GM19438 (cell line): ENCODE measurements around the gene PDCD6IP.
"Not testable (repeated sequence)": the region's sequence is repeated elsewhere in the genome, so short reads cannot be mapped to it uniquely, and the experiment has no call there.

Source experiments
- ATAC-seq: cut with Tn5 transposase; IDR thresholded peaks from one replicate; pipeline ENCODE4 v1.9.1; 2021; ENCODE audit warnings: low read depth; ENCODE audit not compliant: unreplicated experiment

The PDCD6IP gene, protein sequence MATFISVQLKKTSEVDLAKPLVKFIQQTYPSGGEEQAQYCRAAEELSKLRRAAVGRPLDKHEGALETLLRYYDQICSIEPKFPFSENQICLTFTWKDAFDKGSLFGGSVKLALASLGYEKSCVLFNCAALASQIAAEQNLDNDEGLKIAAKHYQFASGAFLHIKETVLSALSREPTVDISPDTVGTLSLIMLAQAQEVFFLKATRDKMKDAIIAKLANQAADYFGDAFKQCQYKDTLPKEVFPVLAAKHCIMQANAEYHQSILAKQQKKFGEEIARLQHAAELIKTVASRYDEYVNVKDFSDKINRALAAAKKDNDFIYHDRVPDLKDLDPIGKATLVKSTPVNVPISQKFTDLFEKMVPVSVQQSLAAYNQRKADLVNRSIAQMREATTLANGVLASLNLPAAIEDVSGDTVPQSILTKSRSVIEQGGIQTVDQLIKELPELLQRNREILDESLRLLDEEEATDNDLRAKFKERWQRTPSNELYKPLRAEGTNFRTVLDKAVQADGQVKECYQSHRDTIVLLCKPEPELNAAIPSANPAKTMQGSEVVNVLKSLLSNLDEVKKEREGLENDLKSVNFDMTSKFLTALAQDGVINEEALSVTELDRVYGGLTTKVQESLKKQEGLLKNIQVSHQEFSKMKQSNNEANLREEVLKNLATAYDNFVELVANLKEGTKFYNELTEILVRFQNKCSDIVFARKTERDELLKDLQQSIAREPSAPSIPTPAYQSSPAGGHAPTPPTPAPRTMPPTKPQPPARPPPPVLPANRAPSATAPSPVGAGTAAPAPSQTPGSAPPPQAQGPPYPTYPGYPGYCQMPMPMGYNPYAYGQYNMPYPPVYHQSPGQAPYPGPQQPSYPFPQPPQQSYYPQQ

DNA sequence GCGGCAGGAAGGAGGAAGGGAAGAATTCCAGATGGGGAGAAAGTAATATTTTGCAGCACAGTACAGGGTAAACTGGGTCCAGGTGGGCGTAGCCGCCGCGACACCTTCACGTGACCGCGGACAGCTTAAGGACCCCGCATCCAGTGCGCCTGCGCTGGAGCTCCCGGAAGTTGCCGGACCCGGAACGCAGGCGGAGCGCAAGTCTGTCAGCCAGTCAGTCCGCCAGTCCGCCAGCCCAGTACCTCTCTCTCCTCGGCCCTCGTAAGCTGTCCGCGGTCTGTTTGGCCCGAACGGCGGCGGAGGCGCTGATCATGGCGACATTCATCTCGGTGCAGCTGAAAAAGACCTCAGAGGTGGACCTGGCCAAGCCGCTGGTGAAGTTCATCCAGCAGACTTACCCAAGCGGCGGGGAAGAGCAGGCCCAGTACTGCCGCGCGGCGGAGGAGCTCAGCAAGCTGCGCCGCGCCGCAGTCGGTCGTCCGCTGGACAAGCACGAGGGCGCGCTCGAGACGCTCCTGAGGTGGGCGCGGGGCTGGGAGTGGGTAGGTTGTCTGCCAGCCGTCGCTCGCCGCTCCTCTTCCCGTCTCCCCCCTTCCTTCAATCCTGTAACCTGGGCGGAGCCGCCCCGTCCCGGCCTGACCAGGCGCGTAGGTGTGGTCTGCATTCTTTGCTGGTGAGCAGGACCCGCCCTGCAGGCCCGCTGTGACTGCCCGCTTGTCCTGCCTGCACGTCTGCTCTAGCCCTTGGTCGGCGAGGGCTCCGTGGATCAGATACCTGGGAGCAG is at the start of gene PDCD6IP:
Gene PDCD6IP, plus strand, starts transcription at position 213 of the 784 bp plus-strand sequence. Its CDS starts 99 bp downstream, at position 312.
- ATAC-seq = peak; percentile 83

DNA sequence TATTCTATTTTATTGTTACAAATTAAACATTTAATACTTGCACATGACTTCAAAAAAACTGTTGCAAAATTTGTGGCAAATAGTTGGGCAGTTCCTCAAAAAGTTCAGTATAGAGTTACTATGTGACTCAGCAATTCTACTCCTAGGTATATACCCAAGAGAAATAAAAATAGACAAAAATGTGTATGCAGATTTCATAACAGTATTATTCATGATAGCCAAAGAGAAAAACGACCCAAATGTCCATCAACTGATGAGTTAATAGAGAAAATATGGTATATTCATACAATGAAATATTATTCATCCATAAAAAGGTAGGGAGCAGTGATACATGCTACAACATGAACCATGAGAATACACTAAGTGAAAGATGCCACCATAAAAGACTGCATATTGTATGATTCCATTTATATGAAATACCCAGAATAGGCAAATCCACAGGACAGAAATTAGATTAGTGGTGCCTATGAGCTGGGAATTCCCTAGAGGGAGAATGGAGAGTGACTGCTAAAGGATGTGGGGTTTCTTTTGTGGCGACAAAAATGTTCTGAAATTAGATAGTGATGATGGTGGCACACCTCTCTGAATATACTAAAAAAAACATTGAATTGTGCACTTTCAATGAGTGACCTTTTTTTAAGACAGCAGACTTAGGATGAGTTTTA is 48.8 kb upstream of the PDCD6IP start:
- no peak for ATAC-seq

DNA sequence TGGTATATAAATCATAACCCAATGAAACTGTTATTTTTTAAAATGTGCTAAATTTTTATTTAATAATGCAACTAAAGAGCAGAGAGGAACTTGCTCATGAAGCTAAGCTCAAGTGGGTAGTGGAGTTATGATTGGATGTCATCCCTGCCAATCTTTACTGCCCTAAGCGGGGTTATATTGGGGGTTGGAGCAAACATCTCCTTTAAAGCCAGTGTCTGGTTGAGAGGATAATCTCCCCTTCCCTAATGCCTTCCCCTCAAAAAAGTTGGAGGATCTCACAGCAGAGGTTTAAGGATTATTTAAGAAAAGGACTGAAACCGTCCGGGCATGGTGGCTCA is 48.2 kb upstream of the PDCD6IP start:
- ATAC-seq = no peak

DNA sequence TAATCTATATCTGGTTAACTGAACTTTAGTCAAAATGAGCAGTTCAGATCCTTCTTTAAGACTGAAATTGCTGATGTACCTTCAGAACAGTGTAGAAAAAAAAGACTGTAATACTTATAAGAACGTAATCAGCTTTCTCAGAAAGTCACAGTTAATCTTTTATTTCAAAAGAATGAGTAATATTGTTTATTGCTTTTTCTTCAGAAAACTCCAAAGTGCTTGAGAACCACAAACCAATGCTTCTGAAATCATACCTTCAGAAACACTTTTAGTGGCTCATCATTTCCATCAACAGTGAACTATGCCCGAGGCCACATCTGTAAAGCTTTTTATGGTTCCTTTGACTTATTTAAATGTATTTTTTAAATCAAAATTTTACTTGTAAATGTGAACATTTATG is 47.1 kb upstream of the PDCD6IP start:
- no peak for ATAC-seq

DNA sequence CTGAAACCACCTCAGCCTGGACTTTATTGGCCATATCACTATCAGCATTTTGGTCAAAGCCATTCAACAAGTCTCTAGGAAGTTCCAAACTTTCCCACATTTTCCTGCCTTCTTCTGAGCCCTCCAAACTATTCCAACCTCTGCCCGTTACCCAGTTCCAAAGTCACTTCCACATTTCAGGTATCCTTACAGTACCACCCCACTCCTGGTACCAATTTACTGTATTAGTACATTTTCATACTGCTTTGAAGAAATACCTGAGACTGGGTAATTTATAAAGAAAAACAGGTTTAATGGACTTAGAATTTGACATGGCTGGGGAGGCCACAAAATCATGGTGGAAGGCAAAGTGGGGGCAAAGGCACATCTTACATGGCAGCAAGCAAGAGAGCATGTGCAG is 44.0 kb upstream of the PDCD6IP start:
- not testable (repeated sequence) for ATAC-seq

DNA sequence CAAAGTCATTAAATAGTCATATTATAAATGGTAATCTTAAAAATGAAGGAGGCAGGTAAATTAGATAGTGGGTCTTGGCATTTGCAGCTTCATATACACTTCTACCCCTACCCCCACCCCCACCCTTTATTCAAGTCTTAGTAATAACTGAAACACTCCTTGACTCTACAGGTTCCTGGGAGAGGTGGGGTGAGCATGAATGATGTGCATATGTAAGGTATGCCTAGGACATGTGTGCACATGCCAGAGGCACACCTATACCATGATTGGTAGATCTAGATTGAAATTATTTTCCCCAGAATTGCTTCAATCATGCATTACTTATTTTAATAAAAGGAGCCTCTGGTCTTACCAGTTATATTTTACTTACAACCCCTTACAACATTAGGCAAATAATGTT is 40.1 kb upstream of the PDCD6IP start:
- no peak for ATAC-seq

DNA sequence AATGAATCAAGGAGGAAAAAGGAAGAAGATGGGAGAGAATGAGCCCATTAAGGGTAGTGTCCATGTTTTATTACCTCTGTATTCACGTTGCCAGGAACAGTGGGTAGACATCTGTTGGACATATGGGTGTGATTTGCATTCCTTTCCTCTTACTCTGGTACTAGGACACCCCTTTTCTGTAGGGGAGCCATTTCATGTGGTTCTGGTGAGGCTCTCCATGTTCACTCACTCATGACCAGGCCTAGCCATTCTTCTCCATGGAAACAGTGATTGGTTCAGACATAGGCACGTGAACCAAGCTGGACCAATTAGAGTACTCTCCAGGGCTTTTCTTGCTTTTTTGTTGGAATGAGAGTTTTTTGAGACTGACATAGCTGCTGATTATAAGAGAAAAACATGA is 39.6 kb upstream of the PDCD6IP start:
- no peak for ATAC-seq

DNA sequence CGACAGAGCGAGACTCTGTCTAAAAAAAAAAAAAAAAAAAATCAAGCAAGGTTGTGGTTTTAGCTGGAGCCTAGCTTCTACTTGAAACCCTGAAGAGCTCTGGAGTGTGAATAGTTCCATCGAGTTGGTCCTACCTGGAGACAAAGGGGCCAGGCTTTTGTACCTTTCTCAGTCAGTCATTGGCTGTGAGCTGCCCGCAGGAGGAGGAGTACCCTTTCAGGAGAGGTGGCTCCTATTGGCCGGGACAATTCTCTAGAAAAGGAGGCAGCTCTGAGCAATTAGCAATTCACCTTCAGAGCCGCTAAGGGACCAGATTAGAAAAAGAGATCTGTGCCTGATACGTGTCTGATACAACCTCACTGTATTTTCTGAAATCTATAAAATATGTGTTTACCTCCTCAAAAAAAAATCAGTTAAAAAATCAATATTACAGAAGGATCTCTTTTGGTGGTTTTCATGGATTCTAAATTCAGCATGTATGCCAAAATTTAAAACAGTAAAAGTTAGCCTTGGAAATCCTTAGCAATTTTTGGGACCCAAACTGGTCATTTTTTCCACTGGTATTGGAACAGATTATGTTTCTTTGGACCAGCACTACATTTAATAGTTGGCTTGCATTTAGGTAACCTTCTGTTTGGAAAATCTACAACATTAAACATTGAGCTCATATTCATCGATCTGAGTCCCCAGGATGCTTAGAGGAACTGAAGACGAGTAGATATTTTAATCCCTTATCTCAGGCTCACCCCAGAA is 29.7 kb upstream of the PDCD6IP start:
- no peak for ATAC-seq

DNA sequence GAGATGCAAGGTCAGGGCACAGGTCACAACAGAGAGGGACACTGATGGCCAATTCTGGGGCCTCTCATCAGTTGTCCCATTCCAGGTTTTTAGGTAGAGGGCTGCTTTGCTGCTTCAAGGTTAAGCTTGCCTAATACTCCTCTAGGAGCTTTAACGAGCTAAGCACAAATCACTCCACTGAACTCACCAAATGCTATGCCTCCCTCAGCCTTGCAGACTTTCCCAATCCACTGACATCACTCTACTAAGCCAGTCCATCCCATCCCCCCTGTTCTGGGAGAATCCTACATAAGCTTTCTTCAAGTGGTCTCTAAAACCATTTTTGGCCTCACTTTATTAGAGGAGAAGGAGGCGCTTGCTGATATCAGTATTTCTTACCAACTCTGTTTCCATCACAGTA is 24.8 kb upstream of the PDCD6IP start:
- ATAC-seq = no peak

DNA sequence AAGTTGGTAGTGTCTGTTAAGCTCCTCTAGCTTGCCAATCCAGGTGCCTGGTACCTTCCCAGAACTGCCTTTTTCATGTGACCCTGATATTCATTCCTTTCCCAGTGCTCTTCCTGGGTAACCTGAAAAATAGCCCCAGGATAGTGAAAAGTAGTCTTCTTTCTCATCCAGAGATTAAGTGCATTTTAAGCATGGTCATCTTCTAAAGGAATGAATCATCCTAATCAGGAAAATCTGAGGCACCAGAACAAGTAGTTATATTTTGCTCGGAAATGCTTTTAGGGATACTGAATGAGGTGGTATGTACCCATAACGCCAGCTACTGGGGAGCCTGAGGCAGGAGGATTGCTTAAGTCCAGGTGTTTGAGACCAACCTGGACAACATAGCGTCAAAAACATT is 23.1 kb upstream of the PDCD6IP start:
- ATAC-seq = no peak

DNA sequence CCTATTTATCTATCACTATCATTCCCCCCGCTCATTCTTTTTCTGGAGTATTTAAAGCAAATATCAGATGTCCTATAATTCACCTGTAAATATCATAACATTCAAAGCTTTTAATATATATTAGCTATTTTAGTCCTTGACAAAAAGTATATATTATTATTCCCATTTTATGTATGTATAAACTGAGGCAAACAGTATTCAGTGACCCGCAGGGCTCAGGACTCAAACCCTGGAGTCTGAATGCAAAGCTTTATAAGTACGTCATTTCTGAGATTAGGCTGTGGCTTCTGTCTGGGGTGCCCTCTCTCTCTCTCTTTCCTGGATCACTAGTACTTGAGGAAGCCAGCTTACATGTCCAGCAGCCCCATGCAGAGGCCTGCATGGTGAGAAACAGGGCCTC is 20.4 kb upstream of the PDCD6IP start:
- ATAC-seq = no peak

DNA sequence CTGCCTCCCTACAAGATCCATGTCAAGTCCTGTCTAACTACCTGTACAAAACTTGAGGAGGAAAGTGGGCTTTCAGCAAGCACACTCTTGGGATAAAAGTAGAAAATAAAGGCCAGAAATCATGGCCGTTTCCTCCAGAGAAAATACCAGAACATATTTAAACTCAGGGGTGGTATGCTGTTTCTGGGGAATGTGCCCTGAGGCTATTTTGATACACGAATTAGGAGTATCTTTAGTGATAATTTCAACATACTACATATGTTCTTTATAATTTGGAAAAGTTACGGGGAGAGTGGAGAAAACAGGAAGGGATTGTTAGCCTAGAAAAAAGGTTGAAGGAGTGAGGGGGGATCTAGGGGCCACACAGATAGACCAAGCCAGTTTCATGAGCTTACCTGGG is 18.7 kb upstream of the PDCD6IP start:
- no peak for ATAC-seq

DNA sequence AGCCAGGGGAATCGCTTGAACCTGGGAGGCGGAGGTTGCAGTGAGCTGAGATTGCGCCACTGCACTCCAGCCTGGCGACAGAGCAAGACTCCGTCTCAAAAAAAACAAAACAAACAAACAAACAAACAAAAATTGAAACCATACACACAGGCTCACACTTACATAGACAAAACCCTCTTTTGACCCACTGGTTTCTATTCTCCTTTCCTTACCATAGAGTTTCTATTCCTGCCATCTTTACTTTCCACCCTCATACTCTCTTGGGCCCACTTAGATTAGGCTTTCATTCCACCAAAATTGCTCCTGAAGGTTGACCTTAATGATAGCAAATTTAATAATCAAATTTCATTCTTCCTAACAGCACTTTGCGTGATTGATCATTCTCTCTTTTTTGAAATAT is 17.0 kb upstream of the PDCD6IP start:
- not testable (repeated sequence) for ATAC-seq

DNA sequence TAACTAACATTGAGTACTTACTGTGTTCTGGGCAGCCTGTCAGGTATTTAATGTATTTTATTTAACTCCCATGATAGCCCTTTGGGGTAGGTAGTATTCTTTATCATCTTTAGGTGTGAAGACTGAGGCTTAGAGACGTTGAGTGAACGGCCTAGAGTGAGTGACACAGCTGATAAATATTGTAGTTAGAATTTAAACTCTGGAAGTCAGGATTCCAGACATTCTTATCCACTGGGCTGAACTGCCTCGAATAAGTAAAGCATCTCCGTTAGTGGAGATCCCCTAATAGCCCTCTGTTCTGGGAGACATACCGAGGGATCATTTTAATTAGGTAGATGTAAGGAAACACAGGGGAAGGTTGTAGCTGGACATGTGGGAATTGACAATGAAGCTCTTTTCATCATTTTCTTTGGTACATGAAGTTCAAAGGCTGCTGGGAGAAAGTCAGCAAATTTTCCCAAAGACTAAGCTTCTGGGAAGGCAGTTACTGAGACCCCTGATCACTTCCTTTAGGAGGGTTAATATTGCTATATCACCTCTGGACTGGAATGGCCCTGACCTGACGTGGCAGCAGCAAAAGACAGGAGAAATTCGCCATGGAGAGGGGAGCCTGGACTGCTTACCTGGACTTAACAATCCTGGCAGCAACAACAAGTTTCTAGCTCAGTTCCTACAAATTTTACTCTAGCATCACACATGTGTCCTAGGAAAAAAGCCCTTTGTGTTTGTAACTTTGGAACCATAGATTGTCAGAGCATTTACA is 11.7 kb upstream of the PDCD6IP start:
- ATAC-seq = no peak

DNA sequence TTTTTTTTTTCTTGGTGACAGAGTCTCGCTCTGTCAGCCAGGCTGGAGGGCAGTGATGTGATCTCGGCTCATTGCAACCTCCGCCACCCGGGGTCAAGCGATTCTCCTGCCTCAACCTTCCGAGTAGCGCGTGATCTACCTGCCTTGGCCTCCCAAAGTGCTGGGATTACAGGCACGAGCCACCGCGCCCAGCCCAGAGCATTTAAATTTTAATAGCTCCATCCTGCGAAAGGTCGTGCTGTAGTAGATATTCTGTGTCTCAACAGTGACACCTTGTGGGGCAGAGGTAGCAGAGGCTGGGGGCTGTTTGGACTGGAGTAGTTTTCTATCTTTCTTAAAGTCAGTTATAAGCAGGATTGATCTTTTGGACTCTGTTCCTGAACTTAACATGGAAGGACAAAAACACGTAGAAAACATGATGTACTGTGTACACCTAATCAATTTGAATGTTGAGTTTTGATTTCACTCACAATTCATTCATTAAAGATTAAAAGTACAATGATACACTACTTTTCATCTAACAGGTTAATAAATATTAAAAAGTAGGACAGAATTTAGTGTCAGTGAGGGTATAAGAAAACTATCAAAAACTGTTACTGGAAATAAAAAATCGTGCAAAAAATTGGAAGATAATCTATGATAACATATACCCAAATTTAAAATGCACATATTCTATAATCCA is 11.0 kb upstream of the PDCD6IP start:
- peak; percentile 66 for ATAC-seq

DNA sequence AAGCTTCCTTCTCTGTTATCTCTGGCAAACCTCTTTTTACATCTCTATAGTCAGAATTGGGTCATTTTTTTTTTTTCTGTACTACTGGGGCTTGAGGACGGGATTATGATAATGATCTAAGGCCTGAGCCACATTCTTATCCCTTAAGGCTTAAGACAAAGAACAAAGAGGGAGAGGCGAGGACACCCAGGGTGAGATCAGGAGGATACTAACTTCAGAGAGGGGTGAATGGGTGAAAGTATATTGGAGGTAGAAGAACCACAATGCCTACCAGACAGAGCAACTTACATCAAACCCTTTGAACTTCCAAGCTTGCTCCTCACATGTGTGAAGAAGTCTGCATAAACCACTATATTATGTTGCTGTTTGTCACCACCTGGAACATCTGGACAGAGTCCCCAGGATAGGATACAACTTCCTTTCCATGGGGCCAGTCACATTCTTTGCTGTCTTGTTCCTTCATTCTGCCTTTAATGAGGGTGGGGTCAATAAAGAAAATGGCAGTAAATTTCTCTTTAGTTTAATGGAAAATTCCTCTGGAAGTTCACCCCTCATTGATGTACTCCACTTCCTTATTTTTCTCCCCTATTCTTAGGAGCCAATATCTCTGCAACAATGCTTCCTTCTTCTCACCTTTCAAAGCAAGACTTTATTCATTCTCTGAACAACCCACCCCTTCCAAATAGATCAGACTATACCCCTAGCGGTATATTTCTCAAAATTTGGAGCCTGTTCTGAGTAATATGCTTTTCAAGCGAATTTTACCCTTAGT is 9.1 kb upstream of the PDCD6IP start:
- ATAC-seq = no peak

DNA sequence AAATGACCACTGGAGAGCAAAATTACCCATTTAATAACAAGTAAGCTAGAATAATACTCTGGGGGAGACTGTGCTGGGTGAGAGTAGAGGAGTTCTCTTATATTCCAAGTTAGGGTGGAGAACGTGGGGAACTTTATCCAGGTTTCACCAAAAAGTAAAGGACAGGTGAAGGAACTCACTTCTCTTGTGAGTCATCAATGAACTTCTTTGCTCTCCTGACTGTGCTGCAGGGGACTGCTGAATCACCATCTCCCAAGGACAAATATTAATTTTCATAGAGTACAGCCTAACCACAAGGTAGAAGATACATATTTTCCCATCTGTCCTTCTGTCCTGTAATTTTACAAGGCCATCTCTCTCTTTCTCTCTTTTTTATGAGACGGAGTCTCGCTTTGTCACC is 8.3 kb upstream of the PDCD6IP start:
- no peak for ATAC-seq
